Body of pancreas (tissue), 4 donors: ENCODE measurements around the gene OR2K2.

ENCODE experiments used
- CTCF ChIP-seq, 7 experiments: fragments of 450-650 bp in 4 of 7; fragments of 200-600 bp in 3 of 7; sonication (generic) in 3 of 7; IDR thresholded peaks; one replicate each; pipeline ENCODE4 v1.5.1; 2016 to 2019; ENCODE audit warnings: antibody characterized with exemption in 7 of 7
- POLR2A ChIP-seq, 3 donors: fragments of 450-650 bp; IDR thresholded peaks; one replicate each; pipeline ENCODE4 v1.6.1; 2016; ENCODE audit warnings: antibody characterized with exemption in 3 of 3, mild to moderate bottlenecking in 2 of 3

DNA sequence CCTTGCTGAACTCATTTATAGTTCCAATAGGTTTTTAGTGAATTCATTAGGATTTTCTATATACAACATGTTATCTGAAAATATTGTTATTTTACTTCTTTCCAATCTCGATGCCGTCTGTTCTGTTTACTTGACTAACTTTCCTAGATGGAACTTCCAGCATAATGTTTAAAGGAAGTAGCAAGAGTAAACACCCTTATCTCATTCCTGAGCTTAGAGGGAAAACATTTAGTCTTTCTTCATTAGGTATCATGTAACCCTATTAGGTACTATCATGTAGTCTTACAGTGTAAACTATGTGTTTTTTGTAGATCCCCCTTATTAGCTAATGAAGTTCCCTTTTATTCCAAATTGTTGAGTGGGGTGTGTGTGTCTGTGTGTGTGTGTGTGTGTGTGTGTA, 22.5 kb upstream of the OR2K2 start:
- TF ChIP-seq CTCF (IDR thresholded peaks at IDR 0.05), result no peak
- TF ChIP-seq POLR2A (IDR thresholded peaks at IDR 0.05), result no peak
